Measurements from ENCODE around the gene MSH5.

- TF ChIP-seq CTCF (optimal IDR thresholded peaks at IDR 0.05 in 1 of 3, IDR thresholded peaks at IDR 0.05 in 1 of 3, conservative IDR thresholded peaks at IDR 0.05 in 1 of 3; ENCODE audit: extremely low read depth in 1 of 3, insufficient read depth in 2 of 3, low read length in 3 of 3), result no peak
- TF ChIP-seq EZH2 (IDR thresholded peaks at IDR 0.05; ENCODE audit: low read length), result no peak
These were observed 29.1 kb upstream of the MSH5 start for GRCh38 chr6:31710523-31711219.

All from keratinocyte (primary cell).